HUDEP-2 (cell line): Measurements from ENCODE around the gene ZNF319.
A peak's percentile ranks its signal among the peaks of the same experiment; 100 is the strongest.

ENCODE experiments used
- DNase-seq, 76 experiments: peaks; one replicate each; lab custom pipeline; 2025; ENCODE audit not compliant: unreplicated experiment in 76 of 76; lab: John Stamatoyannopoulos, UW

Gene ZNF319

GRCh38 chr16:58022601-58023371, 22.3 kb upstream of the ZNF319 start:
- DNase-seq = no peak

- DNase-seq = no peak
Measured at GRCh38 chr16:58021661-58022551, 21.4 kb upstream of the ZNF319 start.

GRCh38 chr16:58020628-58021521, 20.4 kb upstream of the ZNF319 start:
- peak in 34 of 76 experiments; percentile 3 to 62 (median 31) for DNase-seq

- no peak for DNase-seq
Measured at GRCh38 chr16:58019866-58020538, 19.5 kb upstream of the ZNF319 start.

- DNase-seq = no peak
Measured at GRCh38 chr16:58018803-58019202, 18.3 kb upstream of the ZNF319 start.

GRCh38 chr16:58016840-58017446, 16.5 kb upstream of the ZNF319 start:
- no peak for DNase-seq

GRCh38 chr16:58013201-58013956, 12.9 kb upstream of the ZNF319 start:
- DNase-seq = no peak

GRCh38 chr16:58012481-58012880, 12.0 kb upstream of the ZNF319 start:
- no peak for DNase-seq

GRCh38 chr16:58011652-58012051, 11.2 kb upstream of the ZNF319 start:
- DNase-seq = no peak

- no peak for DNase-seq
Measured at GRCh38 chr16:58010886-58011285, 10.4 kb upstream of the ZNF319 start.

GRCh38 chr16:58009856-58010416, 9.5 kb upstream of the ZNF319 start:
- no peak for DNase-seq

GRCh38 chr16:58004736-58005135, 4.3 kb upstream of the ZNF319 start:
- peak in 7 of 76 experiments; percentile 7 to 33 (median 13) for DNase-seq

- DNase-seq = no peak
Measured at GRCh38 chr16:58002936-58003335, 2.5 kb upstream of the ZNF319 start.

GRCh38 chr16:58002416-58002800, 1.9 kb upstream of the ZNF319 start:
- DNase-seq = no peak

- no peak for DNase-seq
Measured at GRCh38 chr16:58001781-58002415, 1.4 kb upstream of the ZNF319 start.

GRCh38 chr16:58000706-58001676, 519 bp upstream of the ZNF319 start, which contains the start of gene USB1:
Gene USB1, plus strand, starts transcription at chr16:58001407. Its CDS starts 77 bp downstream, at chr16:58001484.
- DNase-seq = peak in 72 of 76 experiments; percentile 38 to 90 (median 72)
